Effector CD4-positive, alpha-beta T cell (primary cell): Measurements from ENCODE around the gene TAOK2.
"Not testable (repeated sequence)": the region's sequence is repeated elsewhere in the genome, so short reads cannot be mapped to it uniquely, and the experiment has no call there.

Source experiments
- DNase-seq: peaks from one replicate; pipeline ENCODE4 v3.0.0-alpha.2; 2020

The TAOK2 gene

GRCh38 chr16:30026449-30026848, 52.8 kb downstream of the TAOK2 start:
- no peak for DNase-seq

GRCh38 chr16:30027588-30028437, 54.1 kb downstream of the TAOK2 start:
- no peak for DNase-seq

GRCh38 chr16:30028438-30029076, 54.9 kb downstream of the TAOK2 start:
- DNase-seq = no peak

- DNase-seq = no peak
These were observed 56.5 kb downstream of the TAOK2 start for GRCh38 chr16:30030011-30030685.

- no peak for DNase-seq
These were observed 57.3 kb downstream of the TAOK2 start, which contains the start of gene TLCD3B for GRCh38 chr16:30030841-30031413. TLCD3B (minus strand) TSS chr16:30031271; CDS start chr16:30030527, 744 bp downstream.

GRCh38 chr16:30031477-30031918, 57.8 kb downstream of the TAOK2 start:
- DNase-seq = no peak

- DNase-seq = peak; percentile 47
These were observed 58.6 kb downstream of the TAOK2 start for GRCh38 chr16:30032083-30032819.

GRCh38 chr16:30033270-30033669, 59.6 kb downstream of the TAOK2 start:
- DNase-seq = no peak

- DNase-seq = no peak
These were observed 66.6 kb downstream of the TAOK2 start for GRCh38 chr16:30040221-30040620.

GRCh38 chr16:30040690-30041089, 67.0 kb downstream of the TAOK2 start:
- DNase-seq = not testable (repeated sequence)

GRCh38 chr16:30041841-30042240, 68.2 kb downstream of the TAOK2 start:
- no peak for DNase-seq
